Measurements from ENCODE around the gene LHPP.
A peak's percentile ranks its signal among the peaks of the same experiment; 100 is the strongest.

Gene LHPP

DNA sequence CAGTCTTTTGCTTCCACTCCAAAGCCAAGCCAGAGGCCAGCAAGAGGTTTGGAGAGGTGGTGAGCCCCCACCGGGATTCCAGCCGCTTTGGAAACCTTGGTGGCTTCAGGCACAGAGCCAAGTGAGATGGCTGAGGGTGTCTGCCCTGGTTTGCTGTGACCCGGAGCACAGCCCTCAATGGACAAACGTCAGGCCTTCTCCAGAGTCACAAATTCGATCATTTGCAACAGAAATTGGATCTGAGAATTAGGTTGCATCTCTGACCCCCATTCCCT is 10.9 kb upstream of the LHPP start:
- H3K4me3 ChIP-seq: no peak overlapping the region
- no peak overlapping the region for H3K9ac ChIP-seq
- H3K27ac ChIP-seq: no peak overlapping the region
- no peak overlapping the region for H3K4me2 ChIP-seq
- H3K9me3 ChIP-seq (replicated peaks in 1 of 11): peaks cover 6 to 27% (median 13%) of the 10 kb centered on the region in 11 experiments; a peak in 18 of 22 replicates
- peaks cover 0 to 37% (median 10%) of the 10 kb centered on the region in 11 experiments; a peak in 11 of 22 replicates for H4K20me1 ChIP-seq
- no peak for TF ChIP-seq Cebpa-rat (IDR thresholded peaks at IDR 0.05)
- peaks cover 84 to 99% (median 94%) of the 10 kb centered on the region in 11 experiments for H3K27me3 ChIP-seq
- no peaks in the 10 kb centered on the region for H3K36me3 ChIP-seq
- peaks cover 0 to 7% (median 0%) of the 10 kb centered on the region in 10 experiments; a peak in 2 of 20 replicates for H3K4me1 ChIP-seq

DNA sequence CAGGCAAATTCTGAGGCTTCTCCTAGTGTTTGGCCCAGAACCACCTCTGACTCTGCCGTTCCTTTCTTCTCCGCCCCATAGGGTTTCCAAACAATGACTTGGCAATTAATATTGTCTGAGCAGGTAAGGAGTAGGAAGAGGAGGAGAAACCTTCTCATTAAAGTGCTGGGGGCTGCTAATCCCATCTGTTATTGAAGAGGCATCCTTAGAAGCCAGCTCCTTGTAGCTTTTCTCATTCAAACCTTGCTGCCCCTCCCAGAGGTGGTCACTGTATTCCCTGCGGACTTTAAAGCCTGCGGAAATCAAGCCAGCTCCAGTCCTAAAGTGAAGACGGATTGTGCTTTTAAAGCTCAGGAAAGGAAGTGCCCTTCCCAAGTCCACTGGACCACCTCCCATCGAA is 10.3 kb upstream of the LHPP start:
- Histone ChIP-seq H3K4me3 (no peak overlapping the region), H3K4me1 (peaks cover 0 to 7% (median under 1%) of the 10 kb centered on the region in 10 experiments; a peak in 3 of 20 replicates), H3K36me3 (no peaks in the 10 kb centered on the region), H3K4me2 (no peak overlapping the region), H4K20me1 (peaks cover 0 to 37% (median 10%) of the 10 kb centered on the region in 11 experiments; a peak in 11 of 22 replicates), H3K27ac (no peak overlapping the region), H3K9me3 (replicated peaks in 1 of 11) (peaks cover 6 to 27% (median 13%) of the 10 kb centered on the region in 11 experiments; a peak in 18 of 22 replicates), H3K9ac (no peak overlapping the region), H3K27me3 (peaks cover 79 to 95% (median 88%) of the 10 kb centered on the region in 11 experiments)
- no peak for TF ChIP-seq Cebpa-rat (IDR thresholded peaks at IDR 0.05)

DNA sequence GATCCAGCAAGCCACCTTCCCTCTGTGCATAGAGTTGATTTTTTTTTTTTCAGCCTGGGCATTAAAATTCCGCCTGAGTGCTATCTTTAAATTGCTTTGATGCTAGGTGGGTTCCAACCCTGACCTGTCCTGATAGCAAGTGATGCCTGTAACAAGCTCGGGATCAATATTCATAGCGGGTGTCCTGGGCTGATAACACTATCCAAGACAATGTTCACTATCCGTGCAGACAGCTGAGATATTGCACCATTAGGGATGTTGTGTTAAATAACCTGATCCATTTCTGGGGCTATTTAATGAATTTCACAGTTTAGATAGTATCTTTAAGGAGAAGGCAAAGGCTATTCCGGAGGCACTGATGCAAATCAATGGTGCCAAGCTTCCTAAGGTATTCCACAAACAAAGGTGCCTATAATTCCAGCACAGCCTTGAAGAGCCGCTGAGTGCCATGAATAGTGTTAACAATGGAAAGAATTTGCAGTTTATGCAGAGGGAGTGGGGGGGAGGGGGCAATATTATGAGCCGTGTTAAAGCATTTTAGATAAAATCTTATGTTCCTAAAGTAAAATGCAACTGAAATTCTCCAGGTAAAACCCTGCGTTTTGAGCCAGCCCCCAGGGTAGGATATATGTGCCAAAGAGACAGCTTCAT is 7.5 kb upstream of the LHPP start:
- Histone ChIP-seq H4K20me1 (peaks cover 0 to 21% (median 7%) of the 10 kb centered on the region in 11 experiments; a peak in 11 of 22 replicates), H3K36me3 (no peaks in the 10 kb centered on the region), H3K4me3 (no peak overlapping the region), H3K9ac (no peak overlapping the region), H3K4me2 (no peak overlapping the region), H3K9me3 (replicated peaks in 1 of 11) (peaks cover 0 to 7% (median 0%) of the 10 kb centered on the region in 11 experiments; a peak in 3 of 22 replicates), H3K27ac (no peak overlapping the region), H3K27me3 (peaks cover 51 to 67% (median 60%) of the 10 kb centered on the region in 11 experiments), H3K4me1 (peaks cover 0 to 16% (median 7%) of the 10 kb centered on the region in 10 experiments; a peak in 12 of 20 replicates)
- no peak for TF ChIP-seq Cebpa-rat (IDR thresholded peaks at IDR 0.05)

DNA sequence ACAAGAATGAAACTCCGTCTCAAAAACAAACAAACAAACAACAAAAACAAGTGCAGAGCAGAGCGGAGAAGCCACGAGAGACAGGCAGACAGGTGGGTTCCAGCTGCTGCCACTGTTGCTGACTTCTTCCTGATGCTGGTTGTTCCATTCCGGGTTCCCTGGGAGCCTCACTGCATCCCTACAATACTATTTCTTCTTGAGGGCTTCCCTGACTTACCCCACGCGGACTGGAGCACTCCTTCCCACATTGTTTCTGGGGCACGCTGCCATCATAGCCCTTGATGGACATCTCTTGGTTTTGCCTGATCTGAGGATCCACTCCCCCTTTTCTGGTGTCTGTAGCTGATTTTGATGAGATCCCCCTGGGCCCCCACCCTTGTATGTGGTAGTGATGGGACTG is 6.2 kb upstream of the LHPP start:
- H3K4me1 ChIP-seq: peaks cover 0 to 16% (median 7%) of the 10 kb centered on the region in 10 experiments; a peak in 11 of 20 replicates
- TF ChIP-seq Cebpa-rat (IDR thresholded peaks at IDR 0.05): no peak

DNA sequence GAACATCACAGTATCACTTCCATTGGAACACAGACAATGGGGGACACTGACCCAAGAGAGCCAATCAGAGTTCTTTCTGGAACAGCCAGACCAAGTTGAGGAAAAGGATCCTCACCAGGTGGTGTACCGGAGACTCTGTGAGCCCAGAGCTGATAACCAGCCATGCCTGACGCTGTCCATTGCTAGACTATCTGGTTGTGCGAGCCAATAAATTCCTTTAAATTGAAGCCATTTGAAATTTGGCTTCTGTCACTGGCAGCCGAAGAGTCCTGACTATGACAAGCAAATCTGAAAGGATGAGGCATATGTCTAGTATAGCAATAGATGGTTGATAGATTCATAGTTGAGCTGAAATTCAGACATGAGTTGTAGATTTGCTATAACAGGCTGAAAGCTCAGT is 3.1 kb upstream of the LHPP start:
- no peak overlapping the region for H3K4me3 ChIP-seq
- H3K4me2 ChIP-seq: peak overlapping the region in 2 of 11 experiments; percentile 13 to 36; a peak in 2 of 22 replicates
- H3K9me3 ChIP-seq (replicated peaks in 1 of 11): no peaks in the 10 kb centered on the region
- peaks cover 0 to 24% (median 5%) of the 10 kb centered on the region in 10 experiments; a peak in 13 of 20 replicates for H3K4me1 ChIP-seq
- no peak overlapping the region for H3K27ac ChIP-seq
- H3K36me3 ChIP-seq: no peaks in the 10 kb centered on the region
- no peak overlapping the region for H3K9ac ChIP-seq
- peaks cover 8 to 23% (median 17%) of the 10 kb centered on the region in 11 experiments; a peak in 20 of 22 replicates for H3K27me3 ChIP-seq
- H4K20me1 ChIP-seq: no peaks in the 10 kb centered on the region; a peak in 1 of 22 replicates
- TF ChIP-seq Cebpa-rat (IDR thresholded peaks at IDR 0.05): no peak

More for the DNA sequence above, 6.2 kb upstream of the LHPP start:
- Histone ChIP-seq H3K9ac (no peak overlapping the region), H4K20me1 (peaks cover 0 to 8% (median 0%) of the 10 kb centered on the region in 11 experiments; a peak in 3 of 22 replicates), H3K4me2 (no peak overlapping the region), H3K4me3 (no peak overlapping the region), H3K9me3 (replicated peaks in 1 of 11) (no peaks in the 10 kb centered on the region), H3K36me3 (no peaks in the 10 kb centered on the region), H3K27me3 (peaks cover 37 to 53% (median 47%) of the 10 kb centered on the region in 11 experiments), H3K27ac (no peak overlapping the region)

DNA sequence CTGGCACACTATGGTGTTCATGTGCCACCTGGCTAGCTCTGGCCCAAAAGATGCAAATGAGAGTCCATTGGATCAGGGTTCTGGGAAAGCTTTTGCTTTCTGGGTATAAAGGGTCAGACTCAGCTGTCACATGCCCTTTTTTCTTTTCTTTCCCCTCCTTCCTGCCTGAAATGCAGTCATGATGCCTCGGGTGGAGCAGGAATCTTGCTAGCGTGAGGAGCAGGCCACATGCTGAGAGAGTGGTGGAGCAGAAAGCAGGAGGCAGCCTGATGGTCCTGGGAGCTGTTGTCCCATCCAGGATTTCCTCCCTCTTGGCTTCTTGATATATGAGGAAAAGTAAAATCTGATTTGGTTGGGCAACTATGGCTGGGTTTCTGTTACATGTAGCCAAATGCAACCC is 2.7 kb upstream of the LHPP start:
- H3K9ac ChIP-seq: no peak overlapping the region
- H4K20me1 ChIP-seq: no peaks in the 10 kb centered on the region; a peak in 1 of 22 replicates
- no peak for TF ChIP-seq Cebpa-rat (IDR thresholded peaks at IDR 0.05)
- no peaks in the 10 kb centered on the region for H3K9me3 ChIP-seq (replicated peaks in 1 of 11)
- H3K4me2 ChIP-seq: no peak overlapping the region
- no peak overlapping the region for H3K4me3 ChIP-seq
- no peaks in the 10 kb centered on the region for H3K36me3 ChIP-seq
- peaks cover 0 to 24% (median 5%) of the 10 kb centered on the region in 10 experiments; a peak in 13 of 20 replicates for H3K4me1 ChIP-seq
- H3K27ac ChIP-seq: no peak overlapping the region
- H3K27me3 ChIP-seq: peaks cover 4 to 19% (median 12%) of the 10 kb centered on the region in 11 experiments; a peak in 20 of 22 replicates

DNA sequence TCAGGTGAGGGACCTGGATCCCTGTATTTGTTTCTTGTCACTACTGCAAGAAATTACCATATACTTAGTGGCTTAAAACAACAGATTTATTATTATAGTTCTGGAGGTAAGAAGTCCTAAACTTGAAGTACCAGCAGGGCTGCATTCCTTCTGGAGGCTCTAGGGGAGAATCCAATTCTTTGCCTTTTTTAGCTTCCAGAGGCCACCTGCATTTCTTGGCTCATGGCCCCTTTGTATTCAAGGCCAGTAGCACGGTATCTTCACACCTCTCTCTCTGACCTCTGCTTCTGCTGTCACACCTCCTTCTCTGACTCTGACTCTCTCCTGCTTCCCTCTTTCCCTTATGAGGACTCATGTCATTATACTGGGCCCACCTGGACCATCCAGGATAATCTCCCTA is 2.2 kb upstream of the LHPP start:
- Histone ChIP-seq H4K20me1 (no peaks in the 10 kb centered on the region; a peak in 1 of 22 replicates), H3K4me1 (peaks cover 0 to 24% (median 5%) of the 10 kb centered on the region in 10 experiments; a peak in 14 of 20 replicates), H3K27me3 (peaks cover 0 to 14% (median 7%) of the 10 kb centered on the region in 11 experiments; a peak in 14 of 22 replicates), H3K9me3 (replicated peaks in 1 of 11) (no peaks in the 10 kb centered on the region), H3K27ac (no peak overlapping the region), H3K9ac (no peak overlapping the region), H3K4me2 (no peak overlapping the region), H3K36me3 (no peaks in the 10 kb centered on the region), H3K4me3 (no peak overlapping the region)
- no peak for TF ChIP-seq Cebpa-rat (IDR thresholded peaks at IDR 0.05)

DNA sequence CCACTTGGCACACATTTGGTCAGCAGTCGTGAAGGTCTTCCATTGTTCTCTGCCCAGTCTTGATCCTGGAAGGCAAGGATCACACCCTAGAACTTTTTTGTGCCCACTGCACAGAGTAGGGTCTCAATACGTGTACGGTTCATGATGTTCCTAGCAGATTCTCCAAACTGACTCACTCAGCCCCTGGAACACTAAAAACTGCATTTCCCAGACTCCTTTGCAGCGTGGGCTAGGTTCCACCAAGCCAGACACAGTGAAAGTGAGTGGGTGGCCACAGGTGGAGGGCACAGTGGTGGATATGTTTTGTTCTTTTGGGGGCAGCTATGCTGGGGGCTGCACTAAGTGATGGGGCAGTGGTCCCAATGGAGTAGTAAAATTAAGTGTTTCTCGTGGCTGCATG is 1.5 kb upstream of the LHPP start:
- H3K4me3 ChIP-seq: no peak overlapping the region
- H4K20me1 ChIP-seq: no peaks in the 10 kb centered on the region; a peak in 1 of 22 replicates
- no peaks in the 10 kb centered on the region for H3K36me3 ChIP-seq
- TF ChIP-seq Cebpa-rat (IDR thresholded peaks at IDR 0.05): no peak
- no peak overlapping the region for H3K9ac ChIP-seq
- peaks cover 3 to 29% (median 11%) of the 10 kb centered on the region in 10 experiments for H3K4me1 ChIP-seq
- no peaks in the 10 kb centered on the region for H3K9me3 ChIP-seq (replicated peaks in 1 of 11)
- no peak overlapping the region for H3K4me2 ChIP-seq
- H3K27me3 ChIP-seq: peaks cover 0 to 6% (median 0%) of the 10 kb centered on the region in 11 experiments; a peak in 2 of 22 replicates
- H3K27ac ChIP-seq: no peak overlapping the region

DNA sequence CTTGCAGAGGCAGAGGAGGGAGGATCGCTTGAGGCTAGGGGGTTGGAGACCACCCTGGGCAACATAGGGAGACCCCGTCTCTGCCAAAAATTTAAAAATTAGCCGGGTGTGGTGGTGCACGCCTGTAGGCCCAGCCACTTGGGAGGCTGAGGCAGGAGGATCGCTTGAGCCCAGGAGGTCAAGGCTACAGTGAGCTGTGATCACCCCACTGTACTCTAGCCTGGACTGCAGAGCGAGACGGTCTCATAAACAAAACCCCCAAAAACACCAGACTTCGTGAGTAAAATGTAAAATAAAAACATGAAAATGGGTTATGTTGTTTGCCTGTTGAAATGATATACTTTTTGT is 699 bp downstream of the LHPP start:
- no peaks in the 10 kb centered on the region for H3K36me3 ChIP-seq
- H3K27ac ChIP-seq: peak overlapping the region in 2 of 11 experiments; percentile 71 to 72; a peak in 3 of 22 replicates
- H4K20me1 ChIP-seq: no peaks in the 10 kb centered on the region
- no peaks in the 10 kb centered on the region for H3K9me3 ChIP-seq (replicated peaks in 1 of 11)
- no peak for TF ChIP-seq Cebpa-rat (IDR thresholded peaks at IDR 0.05)
- peak overlapping the region; percentile 61 to 87 (median 72) for H3K4me3 ChIP-seq
- H3K4me2 ChIP-seq: peak overlapping the region; percentile 63 to 86 (median 80)
- peaks cover 9 to 33% (median 24%) of the 10 kb centered on the region in 10 experiments for H3K4me1 ChIP-seq
- no peaks in the 10 kb centered on the region for H3K27me3 ChIP-seq
- H3K9ac ChIP-seq: peak overlapping the region; percentile 72 to 85 (median 81); a peak in 21 of 22 replicates

All from BLaER1 treated with 17β-estradiol and CSF1 and Interleukin-3, amounts not matched to agents 10 nM and 100 nM (cell line).